SK-N-SH (cell line): Measurements from ENCODE around the gene FYN. TPM values are rescaled to one million over a fixed set of nuclear protein-coding genes. Genes with fewer than 3 reads are reported as not detected.

ENCODE experiments used
- CTCF ChIA-PET: fragments of 300-600, 350-600 bp; formaldehyde crosslinking; extraction: SDS; loops from one replicate; lab custom pipeline; 2021; lab: Yijun Ruan, JAX
- POLR2A ChIA-PET: fragments of 350-600 bp; sonication (Branson Sonifier 250); formaldehyde crosslinking; extraction: SDS; loops from one replicate; lab custom pipeline; 2020; ENCODE audit warnings: antibody characterized with exemption, inconsistent platforms; lab: Yijun Ruan, JAX
- DNase-seq: peaks from one replicate; pipeline ENCODE4 v3.0.0; 2012
- H2AFZ ChIP-seq: fragments of 200-600 bp; sonication (generic); 2 replicates; pipeline ENCODE4 v1.8.1; 2016; ENCODE audit warnings: antibody characterized with exemption, mild to moderate bottlenecking, low read depth
- H3F3A ChIP-seq: fragments of 200-600 bp; sonication (generic); replicated peaks from 2 replicates; pipeline ENCODE3; 2016; ENCODE audit warnings: antibody characterized with exemption, mild to moderate bottlenecking; ENCODE audit not compliant: insufficient read depth
- H3K27ac ChIP-seq, 2 experiments: fragments of 200-500 bp in 1 of 2; fragments of 200-600 bp in 1 of 2; sonication (Bioruptor generic) in 1 of 2; sonication (generic), shearing (Covaris generic) in 1 of 2; 2 replicates each; pipeline versions ENCODE4 v1.5.1 to v1.6.1; 2014 to 2016; ENCODE audit warnings: low read depth in 2 of 2, inconsistent platforms in 1 of 2, low read length in 1 of 2, mild to moderate bottlenecking in 1 of 2, mixed read lengths in 1 of 2
- H3K27me3 ChIP-seq: fragments of 200-600 bp; sonication (generic), shearing (Covaris generic); 2 replicates; pipeline ENCODE4 v1.6.1; 2016; ENCODE audit warnings: mixed run types; ENCODE audit not compliant: insufficient read depth
- H3K36me3 ChIP-seq, 2 experiments: fragments of 200-500 bp in 1 of 2; fragments of 200-600 bp in 1 of 2; sonication (Bioruptor generic) in 1 of 2; sonication (generic) in 1 of 2; replicated peaks in 1 of 2; 2 replicates each; pipeline versions ENCODE3 to v1.5.1; 2014 to 2016; ENCODE audit warnings: low read length in 1 of 2, mild to moderate bottlenecking in 1 of 2; ENCODE audit not compliant: insufficient read depth in 2 of 2, control insufficient read depth in 1 of 2
- H3K4me1 ChIP-seq, 2 experiments: fragments of 200-500 bp in 1 of 2; fragments of 200-600 bp in 1 of 2; sonication (Bioruptor generic) in 1 of 2; sonication (generic), shearing (Covaris generic) in 1 of 2; 2 replicates each; pipeline versions ENCODE4 v1.5.1 to v1.6.1; 2014 to 2016; ENCODE audit warnings: low read depth in 1 of 2, low read length in 1 of 2, mixed run types in 1 of 2; ENCODE audit not compliant: insufficient read depth in 2 of 2, control insufficient read depth in 1 of 2
- H3K4me2 ChIP-seq: fragments of 200-600 bp; sonication (generic), shearing (Covaris generic); 2 replicates; pipeline ENCODE4 v1.6.1; 2017; ENCODE audit warnings: mixed run types
- H3K4me3 ChIP-seq, 2 experiments: fragments of 200-500 bp in 1 of 2; fragments of 200-600 bp in 1 of 2; sonication (Bioruptor generic) in 1 of 2; sonication (generic), shearing (Covaris generic) in 1 of 2; 2 replicates each; pipeline versions ENCODE4 v1.5.1 to v1.8.1; 2014 to 2016; ENCODE audit warnings: low read depth in 2 of 2, inconsistent platforms in 1 of 2, low read length in 1 of 2, mild to moderate bottlenecking in 1 of 2, mixed read lengths in 1 of 2, moderate library complexity in 1 of 2
- H3K79me2 ChIP-seq: fragments of 200-600 bp; sonication (generic); 2 replicates; pipeline ENCODE4 v1.8.1; 2017; ENCODE audit warnings: mild to moderate bottlenecking; ENCODE audit not compliant: insufficient read depth
- H3K9ac ChIP-seq: fragments of 200-600 bp; sonication (generic); 2 replicates; pipeline ENCODE4 v1.6.1; 2017; ENCODE audit warnings: mixed run types
- H3K9me2 ChIP-seq: fragments of 200-600 bp; sonication (generic); 2 replicates; pipeline ENCODE4 v1.6.1; 2017; ENCODE audit warnings: mixed run types
- H3K9me3 ChIP-seq: fragments of 200-600 bp; sonication (generic); 2 replicates; pipeline ENCODE4 v1.6.1; 2017; ENCODE audit warnings: mixed run types, mild to moderate bottlenecking, moderate library complexity
- H4K20me1 ChIP-seq: fragments of 200-600 bp; sonication (generic); 2 replicates; pipeline ENCODE4 v1.6.1; 2017; ENCODE audit warnings: mild to moderate bottlenecking, mixed run types; ENCODE audit not compliant: insufficient read depth
- CHD2 ChIP-seq: fragments of 150-350 bp; IDR thresholded peaks from 2 replicates; pipeline ENCODE4 v1.6.1; 2018; ENCODE audit warnings: low read length; ENCODE audit not compliant: partially characterized antibody
- EP300 ChIP-seq, 2 experiments: IDR thresholded peaks; 2 replicates each; pipeline versions ENCODE4 v1.4.0 to v1.6.1; 2012; ENCODE audit warnings: borderline replicate concordance in 1 of 2, low read depth in 1 of 2, low read length in 1 of 2
- EZH2phosphoT487 ChIP-seq: fragments of 200-600 bp; sonication (generic); IDR thresholded peaks from 2 replicates; pipeline ENCODE4 v1.6.1; 2017; ENCODE audit warnings: low read depth, mixed run types, mild to moderate bottlenecking, antibody characterized with exemption, moderate library complexity, borderline replicate concordance
- FOSL2 ChIP-seq: IDR thresholded peaks from 2 replicates; pipeline ENCODE4 v1.4.0; 2012; ENCODE audit warnings: low read depth, mild to moderate bottlenecking, moderate library complexity, borderline replicate concordance
- FOXJ3 ChIP-seq: sonication (generic); formaldehyde crosslinking; IDR thresholded peaks from 2 replicates; pipeline ENCODE4 v1.5.1; 2020; ENCODE audit warnings: mild to moderate bottlenecking, missing genetic modification reagents
- FOXM1 ChIP-seq: IDR thresholded peaks from 2 replicates; pipeline ENCODE4 v1.4.0; 2012; ENCODE audit warnings: low read depth, mild to moderate bottlenecking
- JUND ChIP-seq: IDR thresholded peaks from 2 replicates; pipeline ENCODE4 v1.4.0; 2012
- MEF2A ChIP-seq: IDR thresholded peaks from 2 replicates; pipeline ENCODE4 v1.4.0; 2012; ENCODE audit warnings: low read depth, borderline replicate concordance
- MXI1 ChIP-seq: IDR thresholded peaks from 2 replicates; pipeline ENCODE4 v1.6.1; 2012; ENCODE audit warnings: mild to moderate bottlenecking, low read depth, low read length, improper control_type of control experiment
- NFIC ChIP-seq: IDR thresholded peaks from 2 replicates; pipeline ENCODE4 v1.4.0; 2012; ENCODE audit warnings: borderline replicate concordance
- NRF1 ChIP-seq: IDR thresholded peaks from 2 replicates; pipeline ENCODE4 v1.6.1; 2012; ENCODE audit warnings: low read depth, mild to moderate bottlenecking, low read length
- POLR2AphosphoS5 ChIP-seq: IDR thresholded peaks from 2 replicates; pipeline ENCODE4 v1.6.1; 2012; ENCODE audit warnings: low read depth, low read length
- RFX5 ChIP-seq: IDR thresholded peaks from 2 replicates; pipeline ENCODE4 v1.6.1; 2012; ENCODE audit warnings: mild to moderate bottlenecking, improper control_type of control experiment, low read length
- SIN3A ChIP-seq: IDR thresholded peaks from 2 replicates; pipeline ENCODE4 v1.6.1; 2012; ENCODE audit warnings: low read depth, mild to moderate bottlenecking, low read length, moderate library complexity, borderline replicate concordance
- TAF1 ChIP-seq: IDR thresholded peaks from 2 replicates; pipeline ENCODE4 v1.6.1; 2012; ENCODE audit warnings: low read depth, mild to moderate bottlenecking, low read length, moderate library complexity, borderline replicate concordance
- TCF12 ChIP-seq: IDR thresholded peaks from 2 replicates; pipeline ENCODE4 v1.4.0; 2012
- TEAD4 ChIP-seq: IDR thresholded peaks from 2 replicates; pipeline ENCODE4 v1.4.0; 2012; ENCODE audit warnings: mild to moderate bottlenecking, borderline replicate concordance; ENCODE audit not compliant: insufficient read depth
- YY1 ChIP-seq: IDR thresholded peaks from 2 replicates; pipeline ENCODE4 v1.4.0; 2012; ENCODE audit warnings: low read depth, mild to moderate bottlenecking
- WGBS: methylation state at CpG from one replicate; pipeline ENCODE4 v1.1.6; 2017; ENCODE audit warnings: low lambda C conversion rate; 5-methylcytosine and 5-hydroxymethylcytosine counted together
- polyA plus RNA-seq, 3 experiments: library from polyadenylated mRNA; depleted of rRNA; stranded (reverse); fragments of >200 nt; gene quantifications; 2 replicates each; pipeline ENCODE4 v1.2.3, GENCODE V29; 2012
- TF ChIP-seq, protein P1 (sequence below): fragments of 150-350 bp; IDR thresholded peaks from 2 replicates; pipeline ENCODE4 v1.6.1; 2017; ENCODE audit warnings: antibody characterized with exemption, low read length, low read depth, borderline replicate concordance
- TF ChIP-seq, protein P2 (sequence below): fragments of 200-600 bp; sonication (generic); IDR thresholded peaks from 2 replicates; pipeline ENCODE4 v1.6.1; 2017; ENCODE audit warnings: antibody characterized with exemption, mild to moderate bottlenecking, moderate library complexity
- TF ChIP-seq, protein P3 (sequence below): IDR thresholded peaks from 2 replicates; pipeline ENCODE4 v1.4.0; 2012; ENCODE audit warnings: low read depth
- TF ChIP-seq, protein P4 (sequence below): fragments of 150-350 bp; IDR thresholded peaks from 2 replicates; pipeline ENCODE4 v1.6.1; 2016; ENCODE audit warnings: mild to moderate bottlenecking, low read depth, low read length
- TF ChIP-seq, protein P5 (sequence below): IDR thresholded peaks from 2 replicates; pipeline ENCODE4 v1.4.0; 2012; ENCODE audit warnings: low read depth, borderline replicate concordance

The FYN gene
- polyA plus RNA-seq, 1 of the 3 experiments (the other 2 are of a cell fraction): 31.0 TPM

DNA sequence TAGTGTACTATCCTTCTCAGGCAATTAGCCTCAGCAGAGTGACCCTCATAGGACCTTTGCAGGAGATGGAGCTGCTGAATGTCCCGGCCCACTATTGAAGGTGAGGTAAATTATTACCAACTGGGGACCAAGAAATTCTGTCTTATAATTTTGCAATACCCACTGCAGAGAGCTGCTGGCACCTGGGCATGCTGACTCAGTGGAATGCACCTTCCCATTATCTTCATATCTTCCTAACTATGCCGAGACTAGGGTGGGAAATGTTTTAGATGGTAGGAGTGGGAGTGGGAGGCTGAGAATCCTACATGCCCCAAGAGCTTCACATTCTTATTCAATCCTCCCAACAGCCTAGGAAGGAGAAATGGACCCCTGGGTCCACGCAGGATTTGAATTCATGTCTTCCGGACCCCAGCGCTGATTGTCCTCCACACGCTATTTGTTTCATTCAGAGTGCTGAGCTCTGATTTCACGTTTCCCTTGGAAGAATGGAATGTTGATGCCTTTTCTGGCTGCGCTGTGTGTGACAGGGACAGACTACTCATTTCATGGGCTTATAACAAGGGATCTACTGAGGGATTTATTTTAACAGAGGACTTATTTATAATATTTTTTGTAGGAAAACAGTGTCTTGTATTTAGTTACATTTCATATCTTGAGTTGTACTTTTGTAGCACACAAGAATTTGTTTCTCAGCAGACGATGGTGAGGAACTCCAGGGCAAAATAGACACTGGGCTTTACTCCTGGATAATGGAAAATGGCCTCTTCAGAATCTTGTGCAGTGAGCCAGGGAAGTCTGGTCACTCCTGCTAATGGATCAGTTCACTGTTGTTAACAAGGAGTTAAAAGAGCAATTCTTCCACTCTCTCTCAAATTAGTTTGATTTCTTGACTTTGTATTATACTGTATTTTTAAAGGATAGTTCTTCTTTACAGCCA, 66.4 kb downstream of the FYN start:
- H3F3A ChIP-seq: peaks cover 3% of the 10 kb centered on the region
- H3K9ac ChIP-seq: no peak overlapping the region
- ChIA-PET POLR2A (no interaction called here), CTCF (interaction anchor here (0.7 to 1.1 kb wide), 2 partner anchors 25 to 237 kb away, joined by 3 read pairs; no protein-coding TSS in a partner anchor)
- no peak for DNase-seq
- no peaks in the 10 kb centered on the region for H3K9me2 ChIP-seq
- 88% methylated on average over 9 of the region's 9 CpGs for WGBS
- H3K4me2 ChIP-seq: peak overlapping the region; percentile 62; the same call in 1 of the 2 replicates
- H3K27ac ChIP-seq: no peak overlapping the region
- peaks cover 14% of the 10 kb centered on the region; the same call in 1 of the 2 replicates for H3K79me2 ChIP-seq
- no peaks in the 10 kb centered on the region for H4K20me1 ChIP-seq
- no peaks in the 10 kb centered on the region for H3K9me3 ChIP-seq
- TF ChIP-seq TEAD4 (no peak), MEF2A (no peak), POLR2AphosphoS5 (no peak), CHD2 (no peak), FOSL2 (no peak), YY1 (no peak), TAF1 (no peak)
- TF ChIP-seq, protein P1, sequence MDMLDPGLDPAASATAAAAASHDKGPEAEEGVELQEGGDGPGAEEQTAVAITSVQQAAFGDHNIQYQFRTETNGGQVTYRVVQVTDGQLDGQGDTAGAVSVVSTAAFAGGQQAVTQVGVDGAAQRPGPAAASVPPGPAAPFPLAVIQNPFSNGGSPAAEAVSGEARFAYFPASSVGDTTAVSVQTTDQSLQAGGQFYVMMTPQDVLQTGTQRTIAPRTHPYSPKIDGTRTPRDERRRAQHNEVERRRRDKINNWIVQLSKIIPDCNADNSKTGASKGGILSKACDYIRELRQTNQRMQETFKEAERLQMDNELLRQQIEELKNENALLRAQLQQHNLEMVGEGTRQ: no peak
- H3K4me1 ChIP-seq: peaks cover 11 to 24% of the 10 kb centered on the region in 2 experiments; a peak in 3 of 4 replicates
- no peaks in the 10 kb centered on the region for H3K36me3 ChIP-seq
- H3K4me3 ChIP-seq: no peak overlapping the region
- no peaks in the 10 kb centered on the region for H3K27me3 ChIP-seq
- no peak overlapping the region for H2AFZ ChIP-seq

DNA sequence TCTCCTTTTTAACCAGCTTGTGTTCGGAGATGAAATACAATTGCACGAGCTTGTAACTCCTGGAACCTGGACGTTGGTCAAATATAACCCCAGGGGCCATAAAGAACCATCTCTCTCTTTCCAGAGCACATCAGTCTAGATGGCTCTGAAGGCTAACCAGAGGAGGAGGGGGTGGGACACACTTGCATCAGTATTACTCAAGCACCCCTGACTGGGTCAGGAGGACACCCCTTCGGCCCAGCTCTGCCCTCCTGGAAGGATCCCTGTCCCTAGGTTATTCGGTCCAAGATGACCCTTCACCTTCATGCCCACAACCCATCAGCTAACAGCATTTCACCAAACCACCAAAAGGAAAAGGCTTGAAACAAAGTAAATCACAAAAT, 67.1 kb downstream of the FYN start:
- CTCF ChIA-PET: interaction anchor here (0.7 to 1.1 kb wide), 3 partner anchors 13 to 237 kb away, joined by 3 read pairs; no protein-coding TSS in a partner anchor
- peaks cover 19% of the 10 kb centered on the region; the same call in 1 of the 2 replicates for H3K79me2 ChIP-seq
- peak overlapping the region in 1 of 2 experiments; percentile 43; a peak in 1 of 4 replicates for H3K27ac ChIP-seq

More for the DNA sequence above, 67.1 kb downstream of the FYN start:
- WGBS: 86% methylated on average over 5 of the region's 5 CpGs
- Histone ChIP-seq H3K4me1 (peaks cover 6 to 24% of the 10 kb centered on the region in 2 experiments; a peak in 3 of 4 replicates), H2AFZ (0 out of 2 replicates have a peak overlapping the region, but pooled peaks have one; percentile 14), H3F3A (peaks cover 3% of the 10 kb centered on the region), H4K20me1 (no peaks in the 10 kb centered on the region), H3K27me3 (no peaks in the 10 kb centered on the region), H3K9ac (no peak overlapping the region), H3K4me3 (no peak overlapping the region), H3K36me3 (no peaks in the 10 kb centered on the region), H3K4me2 (peak overlapping the region; percentile 62), H3K9me3 (no peaks in the 10 kb centered on the region), H3K9me2 (no peaks in the 10 kb centered on the region)
- POLR2A ChIA-PET: no interaction called here
- TF ChIP-seq NFIC (no peak), NRF1 (no peak), FOXJ3 (CRISPR knock-in tag) (no peak), MXI1 (no peak), SIN3A (no peak), EP300 (IDR thresholded peaks at IDR 0.05; ENCODE audit: borderline replicate concordance in 1 of 2, low read depth in 1 of 2, low read length in 1 of 2) (no peak), FOXM1 (no peak), CHD2 (no peak), EZH2phosphoT487 (no peak), RFX5 (no peak), JUND (no peak), TCF12 (no peak)
- TF ChIP-seq, protein P2, sequence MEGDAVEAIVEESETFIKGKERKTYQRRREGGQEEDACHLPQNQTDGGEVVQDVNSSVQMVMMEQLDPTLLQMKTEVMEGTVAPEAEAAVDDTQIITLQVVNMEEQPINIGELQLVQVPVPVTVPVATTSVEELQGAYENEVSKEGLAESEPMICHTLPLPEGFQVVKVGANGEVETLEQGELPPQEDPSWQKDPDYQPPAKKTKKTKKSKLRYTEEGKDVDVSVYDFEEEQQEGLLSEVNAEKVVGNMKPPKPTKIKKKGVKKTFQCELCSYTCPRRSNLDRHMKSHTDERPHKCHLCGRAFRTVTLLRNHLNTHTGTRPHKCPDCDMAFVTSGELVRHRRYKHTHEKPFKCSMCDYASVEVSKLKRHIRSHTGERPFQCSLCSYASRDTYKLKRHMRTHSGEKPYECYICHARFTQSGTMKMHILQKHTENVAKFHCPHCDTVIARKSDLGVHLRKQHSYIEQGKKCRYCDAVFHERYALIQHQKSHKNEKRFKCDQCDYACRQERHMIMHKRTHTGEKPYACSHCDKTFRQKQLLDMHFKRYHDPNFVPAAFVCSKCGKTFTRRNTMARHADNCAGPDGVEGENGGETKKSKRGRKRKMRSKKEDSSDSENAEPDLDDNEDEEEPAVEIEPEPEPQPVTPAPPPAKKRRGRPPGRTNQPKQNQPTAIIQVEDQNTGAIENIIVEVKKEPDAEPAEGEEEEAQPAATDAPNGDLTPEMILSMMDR: no peak
- TF ChIP-seq, protein P3, sequence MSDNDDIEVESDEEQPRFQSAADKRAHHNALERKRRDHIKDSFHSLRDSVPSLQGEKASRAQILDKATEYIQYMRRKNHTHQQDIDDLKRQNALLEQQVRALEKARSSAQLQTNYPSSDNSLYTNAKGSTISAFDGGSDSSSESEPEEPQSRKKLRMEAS: no peak
- TF ChIP-seq, protein P4, sequence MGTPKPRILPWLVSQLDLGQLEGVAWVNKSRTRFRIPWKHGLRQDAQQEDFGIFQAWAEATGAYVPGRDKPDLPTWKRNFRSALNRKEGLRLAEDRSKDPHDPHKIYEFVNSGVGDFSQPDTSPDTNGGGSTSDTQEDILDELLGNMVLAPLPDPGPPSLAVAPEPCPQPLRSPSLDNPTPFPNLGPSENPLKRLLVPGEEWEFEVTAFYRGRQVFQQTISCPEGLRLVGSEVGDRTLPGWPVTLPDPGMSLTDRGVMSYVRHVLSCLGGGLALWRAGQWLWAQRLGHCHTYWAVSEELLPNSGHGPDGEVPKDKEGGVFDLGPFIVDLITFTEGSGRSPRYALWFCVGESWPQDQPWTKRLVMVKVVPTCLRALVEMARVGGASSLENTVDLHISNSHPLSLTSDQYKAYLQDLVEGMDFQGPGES: no peak
- TF ChIP-seq, protein P5, sequence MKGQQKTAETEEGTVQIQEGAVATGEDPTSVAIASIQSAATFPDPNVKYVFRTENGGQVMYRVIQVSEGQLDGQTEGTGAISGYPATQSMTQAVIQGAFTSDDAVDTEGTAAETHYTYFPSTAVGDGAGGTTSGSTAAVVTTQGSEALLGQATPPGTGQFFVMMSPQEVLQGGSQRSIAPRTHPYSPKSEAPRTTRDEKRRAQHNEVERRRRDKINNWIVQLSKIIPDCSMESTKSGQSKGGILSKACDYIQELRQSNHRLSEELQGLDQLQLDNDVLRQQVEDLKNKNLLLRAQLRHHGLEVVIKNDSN: no peak
- no peak for DNase-seq
